Articular chondrocyte of knee joint (primary cell): ENCODE results near the gene IL5RA. TPM values are rescaled to one million over a fixed set of nuclear protein-coding genes. Genes with fewer than 3 reads are reported as not detected.

ENCODE experiments used
- small RNA-seq: library from RNA; depleted of rRNA; stranded (forward); fragments of <200 nt; gene quantifications from one replicate; pipeline ENCODE3, GENCODE V24; 2012
- total RNA-seq: library from RNA; depleted of rRNA; stranded (reverse); fragments of >200 nt; gene quantifications from 2 replicates; pipeline ENCODE4 v1.2.3, GENCODE V29; 2012

IL5RA gene, protein sequence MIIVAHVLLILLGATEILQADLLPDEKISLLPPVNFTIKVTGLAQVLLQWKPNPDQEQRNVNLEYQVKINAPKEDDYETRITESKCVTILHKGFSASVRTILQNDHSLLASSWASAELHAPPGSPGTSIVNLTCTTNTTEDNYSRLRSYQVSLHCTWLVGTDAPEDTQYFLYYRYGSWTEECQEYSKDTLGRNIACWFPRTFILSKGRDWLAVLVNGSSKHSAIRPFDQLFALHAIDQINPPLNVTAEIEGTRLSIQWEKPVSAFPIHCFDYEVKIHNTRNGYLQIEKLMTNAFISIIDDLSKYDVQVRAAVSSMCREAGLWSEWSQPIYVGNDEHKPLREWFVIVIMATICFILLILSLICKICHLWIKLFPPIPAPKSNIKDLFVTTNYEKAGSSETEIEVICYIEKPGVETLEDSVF
- total RNA-seq = not detected in 2 replicates

DNA sequence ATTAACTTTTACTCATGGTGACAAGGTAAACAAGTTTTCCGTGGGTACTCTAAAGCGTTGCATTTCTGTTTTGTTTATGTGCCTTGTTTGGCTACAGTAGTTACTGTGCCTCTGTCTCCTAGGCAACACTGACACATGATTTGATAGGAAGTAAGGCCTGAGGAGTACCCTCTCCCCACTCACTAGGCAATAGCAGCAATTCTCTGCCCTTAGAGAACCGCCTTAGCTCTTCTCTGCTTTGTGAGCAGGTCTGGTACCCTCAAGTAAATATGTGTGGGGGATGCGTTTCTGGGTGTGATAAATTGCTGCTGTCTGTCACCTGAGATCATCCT lies at the start of gene IL5RA:
Gene IL5RA (minus strand): TSS at position 76 of the 332 bp plus-strand sequence. CDS start 5,390 bp downstream, outside the sequence.

DNA sequence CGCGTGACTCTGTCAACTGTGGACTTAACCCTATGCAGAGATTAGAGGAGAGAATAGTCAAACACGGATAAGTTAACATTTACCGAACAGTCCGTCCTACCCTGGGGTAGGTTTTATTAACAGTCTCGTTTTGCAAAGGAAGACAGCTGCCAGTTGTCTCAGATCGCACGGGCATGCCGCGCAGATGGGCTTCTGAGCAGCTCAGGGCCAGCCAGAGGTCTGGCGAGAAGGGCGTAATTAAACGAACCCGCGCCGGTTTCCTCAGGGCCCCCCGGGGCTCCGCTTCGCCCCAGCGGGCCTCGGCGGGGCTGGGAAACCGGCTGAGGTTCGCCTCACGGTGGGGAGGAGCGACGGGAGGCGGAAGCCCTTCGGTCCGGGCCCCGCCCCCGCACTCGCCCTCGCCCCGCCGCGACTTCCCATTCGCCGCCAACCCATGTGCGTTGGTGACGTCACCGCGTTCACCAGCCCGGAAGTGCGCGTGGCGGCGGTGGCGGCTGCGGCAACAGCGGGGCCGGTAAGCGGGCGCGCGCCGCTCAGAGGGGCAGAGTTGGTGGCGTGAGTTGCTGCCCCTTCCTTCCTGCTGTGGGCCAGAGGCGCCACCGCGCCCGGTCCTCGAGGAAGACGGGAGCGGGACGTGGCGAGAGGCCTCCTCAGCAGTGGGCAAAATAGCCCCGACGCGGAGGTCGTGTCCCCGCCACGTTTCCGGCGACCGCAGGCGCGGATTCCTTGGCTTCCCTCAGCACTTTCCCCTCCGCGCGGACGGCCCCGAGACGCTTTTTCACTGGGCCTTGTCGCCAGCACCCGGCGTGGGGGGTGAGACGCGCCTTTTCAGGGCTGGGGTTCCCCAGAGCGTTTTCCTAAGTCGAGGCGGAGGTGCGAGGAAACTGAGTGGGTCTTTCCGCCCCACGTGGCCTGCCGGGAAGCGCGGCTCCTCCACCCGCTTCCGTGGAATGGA lies 16.6 kb upstream of the IL5RA start, which contains the start of gene TRNT1:
Gene TRNT1 (plus strand): TSS at position 464 of the 955 bp plus-strand sequence. CDS start 2,101 bp downstream, outside the sequence.

Small RNA genes within 50 kb of the gene (small RNA-seq; reads per million reads assigned to genes)
- not detected for gene RF00416

Other genes with a start within 250 kb of the IL5RA start
- 24.7 and 26.4 TPM in 2 replicates for gene TRNT1, start 16.6 kb upstream of the IL5RA start, total RNA-seq
- gene CRBN, start 69.3 kb upstream of the IL5RA start, total RNA-seq = 54.7 and 89.2 TPM in 2 replicates